ENCODE measurements around the gene BMAL2.

GRCh38 chr12:27289414-27289813, 43.2 kb upstream of the BMAL2 start:
- TF ChIP-seq CTCF (IDR thresholded peaks at IDR 0.05) (no peak), POLR2A (IDR thresholded peaks at IDR 0.05) (no peak)

All from esophagus squamous epithelium (tissue), 4 donors.